OCI-LY1 (cell line): ENCODE data around the gene ACTL9.

ENCODE experiments used
- H2AFZ ChIP-seq: fragments of 200-600 bp; sonication (generic), shearing (Covaris generic); 2 replicates; pipeline ENCODE4 v1.6.0; 2014; ENCODE audit warnings: antibody characterized with exemption, mild to moderate bottlenecking, low read length
- H3F3A ChIP-seq: fragments of 200-600 bp; sonication (generic), shearing (Covaris generic); 2 replicates; pipeline ENCODE4 v1.6.0; 2014; ENCODE audit warnings: mild to moderate bottlenecking, antibody characterized with exemption, low read length, moderate library complexity; ENCODE audit not compliant: insufficient read depth
- H3K27ac ChIP-seq: fragments of 200-600 bp; sonication (generic); 2 replicates; pipeline ENCODE4 v1.5.1; 2014; ENCODE audit warnings: low read length, mixed run types, mild to moderate bottlenecking, low read depth; ENCODE audit not compliant: poor library complexity, severe bottlenecking
- H3K27me3 ChIP-seq: fragments of 200-600 bp; sonication (generic); 2 replicates; pipeline ENCODE4 v1.6.0; 2014; ENCODE audit warnings: antibody characterized with exemption, mild to moderate bottlenecking, low read length, moderate library complexity; ENCODE audit not compliant: insufficient read depth
- H3K36me3 ChIP-seq: fragments of 200-600 bp; sonication (generic); 2 replicates; pipeline ENCODE4 v1.6.1; 2014; ENCODE audit warnings: mild to moderate bottlenecking, antibody characterized with exemption, low read length, moderate library complexity, mixed read lengths; ENCODE audit not compliant: insufficient read depth
- H3K4me1 ChIP-seq: fragments of 200-600 bp; sonication (generic); 2 replicates; pipeline ENCODE4 v1.5.1; 2014; ENCODE audit warnings: mild to moderate bottlenecking, low read length, moderate library complexity; ENCODE audit not compliant: insufficient read depth, severe bottlenecking
- H3K4me2 ChIP-seq: fragments of 200-600 bp; sonication (generic), shearing (Covaris generic); 2 replicates; pipeline ENCODE4 v1.6.1; 2014; ENCODE audit warnings: low read length
- H3K4me3 ChIP-seq: fragments of 200-600 bp; sonication (generic); 2 replicates; pipeline ENCODE4 v1.5.1; 2014; ENCODE audit warnings: low read length, low read depth, mild to moderate bottlenecking, mixed read lengths; ENCODE audit not compliant: poor library complexity, severe bottlenecking
- H3K79me2 ChIP-seq: fragments of 200-600 bp; shearing (Covaris generic); 2 replicates; pipeline ENCODE4 v1.6.1; 2016; ENCODE audit warnings: mixed run types, low read length, mixed read lengths; ENCODE audit not compliant: insufficient read depth
- H3K9ac ChIP-seq: fragments of 200-600 bp; sonication (generic), shearing (Covaris generic); 2 replicates; pipeline ENCODE4 v1.6.1; 2014; ENCODE audit warnings: mild to moderate bottlenecking, low read length, mixed read lengths
- H3K9me2 ChIP-seq: fragments of 200-600 bp; sonication (generic), shearing (Covaris generic); 2 replicates; pipeline ENCODE4 v1.6.1; 2014; ENCODE audit warnings: low read depth, mild to moderate bottlenecking, low read length, mixed read lengths
- H3K9me3 ChIP-seq: fragments of 200-600 bp; shearing (Covaris generic); 2 replicates; pipeline ENCODE4 v1.6.1; 2014; ENCODE audit warnings: low read length, mixed read lengths
- H4K20me1 ChIP-seq: fragments of 200-600 bp; sonication (generic), shearing (Covaris generic); 2 replicates; pipeline ENCODE4 v1.6.0; 2016; ENCODE audit warnings: mild to moderate bottlenecking, low read length; ENCODE audit not compliant: insufficient read depth
- CTCF ChIP-seq: fragments of 200-600 bp; sonication (generic), shearing (Covaris generic); IDR thresholded peaks from 2 replicates; pipeline ENCODE4 v1.5.1; 2017; ENCODE audit warnings: mild to moderate bottlenecking, antibody characterized with exemption, low read length, moderate library complexity, mixed read lengths
- EZH2 ChIP-seq: fragments of 200-600 bp; sonication (generic), shearing (Covaris generic); IDR thresholded peaks from 2 replicates; pipeline ENCODE4 v1.8.0; 2017; ENCODE audit warnings: borderline replicate concordance, mixed run types, mild to moderate bottlenecking, antibody characterized with exemption, low read length, moderate library complexity, mixed read lengths

The ACTL9 gene

GRCh38 chr19:8675066-8675465 lies 23.5 kb downstream of the ACTL9 start:
- no peaks in the 10 kb centered on the region for H3K27me3 ChIP-seq
- H3K36me3 ChIP-seq, result no peaks in the 10 kb centered on the region
- no peaks in the 10 kb centered on the region for H3K79me2 ChIP-seq
- H3K9me2 ChIP-seq, result no peaks in the 10 kb centered on the region
- H3K27ac ChIP-seq, result no peak overlapping the region
- no peaks in the 10 kb centered on the region for H3F3A ChIP-seq
- no peaks in the 10 kb centered on the region for H3K4me1 ChIP-seq
- no peaks in the 10 kb centered on the region for H4K20me1 ChIP-seq
- no peak overlapping the region for H3K9ac ChIP-seq
- no peaks in the 10 kb centered on the region for H3K9me3 ChIP-seq
- no peak overlapping the region for H2AFZ ChIP-seq
- no peak for TF ChIP-seq CTCF
- no peak for TF ChIP-seq EZH2
- H3K4me2 ChIP-seq, result no peak overlapping the region
- H3K4me3 ChIP-seq, result no peak overlapping the region

GRCh38 chr19:8673276-8673891 lies 25.2 kb downstream of the ACTL9 start:
- TF ChIP-seq CTCF (no peak), EZH2 (no peak)

GRCh38 chr19:8666814-8667405 lies 31.7 kb downstream of the ACTL9 start:
- Histone ChIP-seq H3K36me3 (no peaks in the 10 kb centered on the region), H3K27me3 (no peaks in the 10 kb centered on the region), H3K79me2 (no peaks in the 10 kb centered on the region), H3K4me1 (no peaks in the 10 kb centered on the region), H3K4me3 (no peak overlapping the region), H3K9me3 (no peaks in the 10 kb centered on the region), H2AFZ (no peak overlapping the region), H3K4me2 (no peak overlapping the region), H4K20me1 (no peaks in the 10 kb centered on the region), H3K9ac (no peak overlapping the region), H3K27ac (no peak overlapping the region), H3F3A (no peaks in the 10 kb centered on the region), H3K9me2 (no peaks in the 10 kb centered on the region)
- no peak for TF ChIP-seq EZH2
- TF ChIP-seq CTCF, result no peak

More at GRCh38 chr19:8673276-8673891, 25.2 kb downstream of the ACTL9 start:
- no peaks in the 10 kb centered on the region for H3K79me2 ChIP-seq
- H3K9ac ChIP-seq, result no peak overlapping the region
- no peak overlapping the region for H3K4me3 ChIP-seq
- no peaks in the 10 kb centered on the region for H3K9me2 ChIP-seq
- H2AFZ ChIP-seq, result no peak overlapping the region
- no peaks in the 10 kb centered on the region for H3K36me3 ChIP-seq
- no peaks in the 10 kb centered on the region for H4K20me1 ChIP-seq
- H3K27ac ChIP-seq, result no peak overlapping the region
- H3K27me3 ChIP-seq, result no peaks in the 10 kb centered on the region
- no peaks in the 10 kb centered on the region for H3K9me3 ChIP-seq
- no peaks in the 10 kb centered on the region for H3F3A ChIP-seq
- H3K4me1 ChIP-seq, result no peaks in the 10 kb centered on the region
- H3K4me2 ChIP-seq, result no peak overlapping the region
